ENCODE results near the gene FAAP20.
A peak's percentile ranks its signal among the peaks of the same experiment; 100 is the strongest.

Gene FAAP20

GRCh38 chr1:2229911-2230731, 35.5 kb upstream of the FAAP20 start:
- no peak for DNase-seq

GRCh38 chr1:2229037-2229864, 34.7 kb upstream of the FAAP20 start:
- DNase-seq = peak; percentile 89

- no peak for DNase-seq
Observed at GRCh38 chr1:2228694-2229036, 34.1 kb upstream of the FAAP20 start.

GRCh38 chr1:2228157-2228594, 33.6 kb upstream of the FAAP20 start, which contains the start of gene SKI:
Gene SKI (plus strand): TSS chr1:2228319. CDS start chr1:2228767, 448 bp downstream.
- no peak for DNase-seq

GRCh38 chr1:2227346-2228156, 33.0 kb upstream of the FAAP20 start:
- DNase-seq = peak; percentile 98

GRCh38 chr1:2226525-2227345, 32.2 kb upstream of the FAAP20 start:
- no peak for DNase-seq

GRCh38 chr1:2224631-2225428, 30.3 kb upstream of the FAAP20 start:
- DNase-seq = no peak

GRCh38 chr1:2224170-2224584, 29.6 kb upstream of the FAAP20 start:
- no peak for DNase-seq

- no peak for DNase-seq
Observed at GRCh38 chr1:2221271-2221670, 26.7 kb upstream of the FAAP20 start.

- DNase-seq = no peak
Observed at GRCh38 chr1:2216767-2217058, 22.1 kb upstream of the FAAP20 start.

GRCh38 chr1:2215909-2216766, 21.6 kb upstream of the FAAP20 start:
- no peak for DNase-seq

GRCh38 chr1:2215329-2215728, 20.8 kb upstream of the FAAP20 start:
- no peak for DNase-seq

GRCh38 chr1:2214541-2215241, 20.1 kb upstream of the FAAP20 start:
- no peak for DNase-seq

GRCh38 chr1:2213576-2214505, 19.3 kb upstream of the FAAP20 start:
- no peak for DNase-seq

- DNase-seq = peak; percentile 85
Observed at GRCh38 chr1:2212532-2213491, 18.2 kb upstream of the FAAP20 start.

GRCh38 chr1:2212274-2212531, 17.6 kb upstream of the FAAP20 start:
- DNase-seq = no peak

- DNase-seq = no peak
Observed at GRCh38 chr1:2210786-2211185, 16.2 kb upstream of the FAAP20 start.

Data from hematopoietic multipotent progenitor cell treated with erythropoietin and hydrocortisone succinate and interleukin-3 and kit ligand, for 4 days (in vitro differentiated cells).